Panc1 (cell line): ENCODE data around the gene CRYAB. TPM values are rescaled to one million over a fixed set of nuclear protein-coding genes. Genes with fewer than 3 reads are reported as not detected.

Source experiments
- ATAC-seq: fragments of 200-7000 bp; cut with Tn5 transposase; 2 replicates; pipeline ENCODE4 v1.9.1; 2020; ENCODE audit warnings: mild to moderate bottlenecking, moderate library complexity
- BruUV-seq: library from RNA; stranded (reverse); fragments of 400-500 nt; replicated peaks from 2 replicates; lab custom pipeline; 2021; lab: Mats Ljungman, UMichigan
- CTCF ChIA-PET: fragments of 300-600 bp; sonication (Branson Sonifier 250); formaldehyde crosslinking; loops from one replicate; lab custom pipeline; 2022; ENCODE audit warnings: antibody characterized with exemption; lab: Charles Lee
- POLR2A ChIA-PET: fragments of 300-600 bp; sonication (Branson Sonifier 250); formaldehyde crosslinking; loops from one replicate; lab custom pipeline; 2022; ENCODE audit warnings: antibody characterized with exemption; lab: Charles Lee
- DNase-seq: peaks from one replicate; pipeline ENCODE4 v3.0.0-alpha.2; 2010; ENCODE audit warnings: low read depth, low spot score
- H3K27ac ChIP-seq: 2 replicates; pipeline ENCODE4 v1.5.1; 2011; ENCODE audit warnings: mild to moderate bottlenecking, low read length, inconsistent platforms
- H3K27me3 ChIP-seq: fragments of 200-500 bp; sonication (Bioruptor generic); 2 replicates; pipeline ENCODE4 v1.6.0; 2014; ENCODE audit warnings: low read length, inconsistent platforms; ENCODE audit not compliant: control insufficient read depth, insufficient read depth
- H3K36me3 ChIP-seq: fragments of 200-500 bp; sonication (Bioruptor generic); 2 replicates; pipeline ENCODE4 v1.5.1; 2014; ENCODE audit warnings: inconsistent platforms, mild to moderate bottlenecking, low read length, moderate library complexity; ENCODE audit not compliant: control insufficient read depth, insufficient read depth
- H3K4me1 ChIP-seq: 2 replicates; pipeline ENCODE4 v1.5.1; 2011; ENCODE audit warnings: inconsistent platforms, mild to moderate bottlenecking, low read length, moderate library complexity; ENCODE audit not compliant: control insufficient read depth, insufficient read depth
- H3K4me3 ChIP-seq, 2 experiments: 2 replicates each; pipeline ENCODE4 v1.5.1; 2011 to 2012; ENCODE audit warnings: low read depth in 2 of 2, low read length in 2 of 2, mild to moderate bottlenecking in 2 of 2, inconsistent platforms in 1 of 2, moderate library complexity in 1 of 2
- H3K9me3 ChIP-seq: fragments of 200-500 bp; sonication (Bioruptor generic); 2 replicates; pipeline ENCODE4 v1.5.1; 2014; ENCODE audit warnings: low read depth, mild to moderate bottlenecking, inconsistent platforms, low read length, moderate library complexity; ENCODE audit not compliant: control insufficient read depth, insufficient read depth
- POLR2AphosphoS5 ChIP-seq: IDR thresholded peaks from 2 replicates; pipeline ENCODE4 v1.6.1; 2012; ENCODE audit warnings: mild to moderate bottlenecking, low read depth, low read length, moderate library complexity
- REST ChIP-seq, 2 experiments: IDR thresholded peaks; 2 replicates each; pipeline ENCODE4 v1.6.1; 2011 to 2012; ENCODE audit warnings: low read depth in 2 of 2, control low read depth in 1 of 2, low read length in 1 of 2, mild to moderate bottlenecking in 1 of 2, moderate library complexity in 1 of 2; ENCODE audit not compliant: insufficient read depth in 1 of 2
- SIN3A ChIP-seq: IDR thresholded peaks from 2 replicates; pipeline ENCODE4 v1.6.1; 2012; ENCODE audit warnings: low read depth, mild to moderate bottlenecking, low read length, moderate library complexity, borderline replicate concordance; ENCODE audit not compliant: insufficient read depth
- TCF7L2 ChIP-seq: IDR thresholded peaks from 2 replicates; pipeline ENCODE4 v1.6.1; 2011; ENCODE audit warnings: mild to moderate bottlenecking, low read depth, low read length, inconsistent platforms
- in situ Hi-C: cut with HindIII; loops from 2 replicates; pipeline ENCODE4 v1.10.0; 2016; ENCODE audit warnings: low sequenced_read_pairs, low pct_unique_long_range_greater_than_20kb
- intact Hi-C: fragments of 100-400 bp; cut with micrococcal nuclease; formaldehyde crosslinking; loops from one replicate; pipeline ENCODE4 v1.10.0; 2022; ENCODE audit not compliant: unreplicated experiment
- total RNA-seq: library from RNA; stranded (reverse); gene quantifications from one replicate; pipeline ENCODE4 v1.2.1, GENCODE V29; 2021; ENCODE audit not compliant: unreplicated experiment

Gene CRYAB
- total RNA-seq, 1 experiment from 2014 or later: 0.59 TPM

GRCh38 chr11:111951565-111951964 lies 40.0 kb upstream of the CRYAB start:
- CTCF ChIA-PET: no interaction called here
- BruUV-seq: no TSS peak
- ATAC-seq (no peak), DNase-seq (no peak)
- Histone ChIP-seq H3K9me3 (no peaks in the 10 kb centered on the region), H3K36me3 (no peaks in the 10 kb centered on the region), H3K4me1 (no peaks in the 10 kb centered on the region), H3K27ac (no peak overlapping the region), H3K4me3 (no peak overlapping the region), H3K27me3 (no peaks in the 10 kb centered on the region)
- intact Hi-C loops (no loop called here), in situ Hi-C loops (no loop called here)
- TF ChIP-seq TCF7L2 (no peak), POLR2AphosphoS5 (no peak), REST (IDR thresholded peaks at IDR 0.05; ENCODE audit: insufficient read depth in 1 of 2, low read depth in 2 of 2, low read length in 1 of 2) (no peak)
- POLR2A ChIA-PET: no interaction called here

GRCh38 chr11:111949519-111950426 lies 38.2 kb upstream of the CRYAB start:
- in situ Hi-C loops (no loop called here), intact Hi-C loops (no loop called here)
- ChIA-PET CTCF (interaction anchor here (0.6 kb wide), 1 partner anchor 18 kb away, joined by 7 read pairs; no protein-coding TSS in a partner anchor), POLR2A (interaction anchor here (0.6 kb wide), 2 partner anchors 79 to 128 kb away, joined by 5 to 9 read pairs; no protein-coding TSS in a partner anchor)
- H3K27ac ChIP-seq: no peak overlapping the region
- no peak overlapping the region for H3K4me3 ChIP-seq
- TF ChIP-seq SIN3A (no peak), REST (IDR thresholded peaks at IDR 0.05; ENCODE audit: insufficient read depth in 1 of 2, low read depth in 2 of 2, low read length in 1 of 2) (no peak)
- no peak for DNase-seq
- no peaks in the 10 kb centered on the region for H3K9me3 ChIP-seq
- no TSS peak for BruUV-seq
- no peak for ATAC-seq
- H3K36me3 ChIP-seq: no peaks in the 10 kb centered on the region
- no peaks in the 10 kb centered on the region for H3K4me1 ChIP-seq
- no peaks in the 10 kb centered on the region for H3K27me3 ChIP-seq
